Large intestine (tissue), 1 donor: ENCODE measurements around the gene SPATA21. TPM values are rescaled to one million over a fixed set of nuclear protein-coding genes. Genes with fewer than 3 reads are reported as not detected.

Source experiments
- polyA plus RNA-seq: library from polyadenylated mRNA; unstranded; fragments of 120-200 nt; gene quantifications from one replicate; pipeline ENCODE4 v1.2.1, GENCODE V29; 2013

Gene SPATA21
- polyA plus RNA-seq, 1 donor, result not detected

Other genes with a start within 250 kb of the SPATA21 start
- 12.2 TPM for gene ARHGEF19, start 224.8 kb downstream of the SPATA21 start, polyA plus RNA-seq
- gene CPLANE2, start 200.2 kb downstream of the SPATA21 start, polyA plus RNA-seq, result 6.2 TPM
- 17.0 TPM for gene FBXO42, start 84.9 kb downstream of the SPATA21 start, polyA plus RNA-seq
- gene SZRD1, start 70.2 kb downstream of the SPATA21 start, polyA plus RNA-seq, result 78.6 TPM
- gene NECAP2, start 3.3 kb upstream of the SPATA21 start, polyA plus RNA-seq, result 44.5 TPM
- gene RNU1-1, start 76.9 kb upstream of the SPATA21 start, polyA plus RNA-seq, result 3.2 TPM
- gene NBPF1, start 176.1 kb upstream of the SPATA21 start, polyA plus RNA-seq, result 59.5 TPM
- gene RNU1-3, start 229.5 kb upstream of the SPATA21 start, polyA plus RNA-seq, result 3.2 TPM